22Rv1 (cell line): Measurements from ENCODE around the gene NBPF3.

Experiments used
- ZFX ChIP-seq: fragments of 450-650 bp; IDR thresholded peaks from 2 replicates; pipeline ENCODE4 v1.6.1; 2017; ENCODE audit warnings: antibody characterized with exemption, borderline replicate concordance
- TF ChIP-seq, protein P1 (sequence below): fragments of 450-650 bp; IDR thresholded peaks from 2 replicates; pipeline ENCODE4 v1.5.1; 2017; ENCODE audit warnings: mild to moderate bottlenecking

DNA sequence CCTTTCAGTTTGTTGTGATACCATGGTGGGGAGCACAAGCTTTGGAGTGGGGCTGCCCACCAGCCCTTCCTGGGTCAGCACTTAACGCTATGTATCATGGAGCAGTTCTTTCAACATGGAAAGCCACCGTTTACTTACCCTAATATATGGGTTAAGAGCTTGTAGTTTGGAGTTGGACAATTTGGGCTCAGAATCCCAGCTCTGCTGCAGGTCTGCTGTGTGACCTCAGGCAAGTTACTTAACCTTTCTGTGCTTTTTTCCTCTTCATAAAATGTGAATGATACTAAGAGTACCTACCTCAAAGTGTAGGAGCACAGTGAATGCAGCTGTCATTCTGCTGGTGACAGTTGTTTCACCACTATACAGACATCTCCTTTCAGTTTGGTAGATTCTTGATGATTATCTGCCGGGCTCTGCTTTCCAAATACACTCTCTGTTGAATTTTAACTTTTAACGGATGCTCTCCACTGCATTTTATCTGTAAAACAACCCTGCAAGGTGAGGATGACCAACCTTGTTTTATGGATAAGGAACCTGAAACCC, 93.1 kb downstream of the NBPF3 start:
- TF ChIP-seq, protein P1, sequence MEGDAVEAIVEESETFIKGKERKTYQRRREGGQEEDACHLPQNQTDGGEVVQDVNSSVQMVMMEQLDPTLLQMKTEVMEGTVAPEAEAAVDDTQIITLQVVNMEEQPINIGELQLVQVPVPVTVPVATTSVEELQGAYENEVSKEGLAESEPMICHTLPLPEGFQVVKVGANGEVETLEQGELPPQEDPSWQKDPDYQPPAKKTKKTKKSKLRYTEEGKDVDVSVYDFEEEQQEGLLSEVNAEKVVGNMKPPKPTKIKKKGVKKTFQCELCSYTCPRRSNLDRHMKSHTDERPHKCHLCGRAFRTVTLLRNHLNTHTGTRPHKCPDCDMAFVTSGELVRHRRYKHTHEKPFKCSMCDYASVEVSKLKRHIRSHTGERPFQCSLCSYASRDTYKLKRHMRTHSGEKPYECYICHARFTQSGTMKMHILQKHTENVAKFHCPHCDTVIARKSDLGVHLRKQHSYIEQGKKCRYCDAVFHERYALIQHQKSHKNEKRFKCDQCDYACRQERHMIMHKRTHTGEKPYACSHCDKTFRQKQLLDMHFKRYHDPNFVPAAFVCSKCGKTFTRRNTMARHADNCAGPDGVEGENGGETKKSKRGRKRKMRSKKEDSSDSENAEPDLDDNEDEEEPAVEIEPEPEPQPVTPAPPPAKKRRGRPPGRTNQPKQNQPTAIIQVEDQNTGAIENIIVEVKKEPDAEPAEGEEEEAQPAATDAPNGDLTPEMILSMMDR: no peak
- TF ChIP-seq ZFX: no peak
